Fibroblast of lung (primary cell): ENCODE measurements around the gene WDR59.

ENCODE experiments used
- CTCF ChIP-seq, 2 donors: IDR thresholded peaks in 1 of 2; conservative IDR thresholded peaks in 1 of 2; 1 replicate in 1 of 2; 2 replicates in 1 of 2; pipeline ENCODE4 v1.5.1; 2011 to 2012; ENCODE audit warnings: low read length in 2 of 2, control low read depth in 1 of 2, inconsistent platforms in 1 of 2, low read depth in 1 of 2, mild to moderate bottlenecking in 1 of 2
- EZH2 ChIP-seq: IDR thresholded peaks from 2 replicates; pipeline ENCODE4 v1.5.1; 2012; ENCODE audit warnings: low read length, control low read depth, mild to moderate bottlenecking; ENCODE audit errors: missing control alignments

- TF ChIP-seq EZH2 (no peak), CTCF (conservative IDR thresholded peaks at IDR 0.05 in 1 of 2, IDR thresholded peaks at IDR 0.05 in 1 of 2; ENCODE audit: low read depth in 1 of 2, low read length in 2 of 2) (no peak)
These were observed 6.9 kb upstream of the WDR59 start for GRCh38 chr16:74991593-74992403.
